SK-N-SH treated with all-trans-retinoic acid at 6 μM for 48 hours (cell line): ENCODE measurements around the gene ZXDC.

ENCODE experiments used
- ATAC-seq: fragments of 200-7000 bp; cut with Tn5 transposase; 3 replicates; pipeline ENCODE4 v1.9.1; 2020; ENCODE audit warnings: mild to moderate bottlenecking, moderate library complexity
- ARNTL ChIP-seq: fragments of 450-650 bp; formaldehyde crosslinking; IDR thresholded peaks from 2 replicates; pipeline ENCODE4 v1.5.0; 2020; ENCODE audit warnings: low read depth, mild to moderate bottlenecking, moderate library complexity, borderline replicate concordance
- CREB5 ChIP-seq: fragments of 250-450 bp; sonication (Bioruptor Pico); IDR thresholded peaks from 2 replicates; pipeline ENCODE4 v1.5.1; 2020; ENCODE audit warnings: low read depth, mild to moderate bottlenecking, moderate library complexity
- ESRRG ChIP-seq: fragments of 250-450 bp; sonication (Bioruptor Pico); IDR thresholded peaks from 2 replicates; pipeline ENCODE4 v1.6.1; 2021; ENCODE audit warnings: mild to moderate bottlenecking
- OSR1 ChIP-seq: fragments of 250-450 bp; sonication (Bioruptor Pico); IDR thresholded peaks from 2 replicates; pipeline ENCODE4 v1.8.0; 2022; ENCODE audit warnings: moderate library complexity, mild to moderate bottlenecking, inconsistent platforms
- PPARA ChIP-seq: fragments of 250-450 bp; sonication (Bioruptor Pico); IDR thresholded peaks from 2 replicates; pipeline ENCODE4 v1.5.0; 2020; ENCODE audit warnings: mild to moderate bottlenecking, borderline replicate concordance
- SNAI2 ChIP-seq: fragments of 250-450 bp; sonication (Bioruptor Pico); IDR thresholded peaks from 2 replicates; pipeline ENCODE4 v1.5.0; 2020; ENCODE audit warnings: mild to moderate bottlenecking, moderate library complexity
- TOX ChIP-seq: fragments of 250-450 bp; sonication (Bioruptor Pico); IDR thresholded peaks from 2 replicates; pipeline ENCODE4 v1.8.0; 2021; ENCODE audit warnings: mild to moderate bottlenecking, moderate library complexity, borderline replicate concordance
- ZC3H10 ChIP-seq: fragments of 250-450 bp; sonication (Bioruptor Pico); IDR thresholded peaks from 2 replicates; pipeline ENCODE4 v1.5.1; 2021; ENCODE audit warnings: mild to moderate bottlenecking, moderate library complexity
- ZFP30 ChIP-seq: fragments of 450-650 bp; formaldehyde crosslinking; IDR thresholded peaks from 2 replicates; pipeline ENCODE4 v1.5.0; 2022; ENCODE audit warnings: mild to moderate bottlenecking, moderate library complexity
- ZNF565 ChIP-seq: fragments of 450-650 bp; formaldehyde crosslinking; conservative IDR thresholded peaks from 2 replicates; pipeline ENCODE4 v1.5.0; 2020; ENCODE audit warnings: low read depth, mild to moderate bottlenecking, moderate library complexity
- ZNF70 ChIP-seq: fragments of 450-650 bp; formaldehyde crosslinking; IDR thresholded peaks from 2 replicates; pipeline ENCODE4 v1.5.0; 2020; ENCODE audit warnings: mild to moderate bottlenecking, moderate library complexity
- ZNF8 ChIP-seq: fragments of 450-650 bp; formaldehyde crosslinking; IDR thresholded peaks from 2 replicates; pipeline ENCODE4 v1.5.0; 2020; ENCODE audit warnings: mild to moderate bottlenecking, moderate library complexity
- TF ChIP-seq, protein P1 (sequence below): fragments of 250-450 bp; sonication (Bioruptor Pico); IDR thresholded peaks from 2 replicates; pipeline ENCODE4 v1.8.0; 2020; ENCODE audit warnings: mild to moderate bottlenecking, moderate library complexity, borderline replicate concordance
- TF ChIP-seq, protein P2 (sequence below): fragments of 250-450 bp; sonication (Bioruptor Pico); IDR thresholded peaks from 2 replicates; pipeline ENCODE4 v1.5.0; 2020; ENCODE audit warnings: mild to moderate bottlenecking, moderate library complexity
- TF ChIP-seq, protein P3 (sequence below): fragments of 250-450 bp; sonication (Bioruptor Pico); IDR thresholded peaks from 2 replicates; pipeline ENCODE4 v1.5.1; 2021; ENCODE audit warnings: mild to moderate bottlenecking, moderate library complexity

ZXDC gene

GRCh38 chr3:126434264-126434590, 41.5 kb downstream of the ZXDC start:
- ATAC-seq, result no peak
- TF ChIP-seq ARNTL (CRISPR knock-in tag), result no peak
- no peak for TF ChIP-seq ZNF565
- TF ChIP-seq ZFP30, result no peak
- no peak for TF ChIP-seq ZC3H10 (CRISPR knock-in tag)
- TF ChIP-seq CREB5 (CRISPR knock-in tag), result no peak

DNA sequence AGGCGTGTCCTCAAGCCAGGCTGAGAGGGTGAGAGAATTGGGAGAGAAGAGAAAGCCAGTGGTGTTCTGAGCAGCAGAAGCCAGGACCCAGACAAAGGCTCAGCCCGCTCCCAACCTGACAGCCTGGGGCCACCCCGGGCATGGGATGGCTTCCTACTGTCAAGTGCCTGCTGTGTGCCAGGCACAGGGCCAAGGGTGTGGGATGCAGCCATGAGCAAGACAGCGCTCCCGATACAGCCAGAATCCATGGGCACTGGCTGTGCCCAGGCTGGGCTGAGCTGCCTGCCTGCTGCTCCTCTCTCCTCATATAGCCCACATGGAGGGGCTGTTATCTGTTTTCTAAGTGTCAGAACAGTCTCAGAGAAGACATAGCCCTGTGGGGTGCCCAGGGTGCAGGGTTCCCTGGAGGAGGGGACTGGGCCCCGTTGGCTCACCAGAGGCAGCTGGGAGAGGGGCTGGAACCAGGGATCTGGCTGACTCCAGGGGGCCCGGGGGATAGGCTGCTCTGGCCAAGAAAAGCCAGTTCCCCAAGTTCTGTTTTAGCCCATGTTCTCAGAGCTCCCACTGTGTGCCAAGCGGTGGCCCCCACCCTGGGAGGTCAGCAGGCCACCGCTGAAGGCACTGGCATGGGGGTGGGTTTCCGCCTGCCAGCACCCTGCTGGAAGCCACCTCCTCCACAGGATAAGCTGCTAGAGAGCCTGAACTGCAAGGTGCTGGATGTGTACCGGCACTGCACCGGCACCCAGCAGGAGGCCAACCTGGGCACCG, 42.0 kb downstream of the ZXDC start:
- ATAC-seq, result no peak; the same call in 2 of the 3 replicates
- TF ChIP-seq ZNF70 (CRISPR knock-in tag), result no peak
- no peak for TF ChIP-seq ESRRG (CRISPR knock-in tag)
- TF ChIP-seq PPARA, result no peak
- TF ChIP-seq OSR1 (CRISPR knock-in tag), result no peak
- no peak for TF ChIP-seq ZFP30
- TF ChIP-seq ARNTL (CRISPR knock-in tag), result no peak
- TF ChIP-seq ZC3H10 (CRISPR knock-in tag), result no peak
- no peak for TF ChIP-seq TOX (CRISPR knock-in tag)
- no peak for TF ChIP-seq SNAI2 (CRISPR knock-in tag)
- TF ChIP-seq ZNF8, result no peak
- TF ChIP-seq, protein P1, sequence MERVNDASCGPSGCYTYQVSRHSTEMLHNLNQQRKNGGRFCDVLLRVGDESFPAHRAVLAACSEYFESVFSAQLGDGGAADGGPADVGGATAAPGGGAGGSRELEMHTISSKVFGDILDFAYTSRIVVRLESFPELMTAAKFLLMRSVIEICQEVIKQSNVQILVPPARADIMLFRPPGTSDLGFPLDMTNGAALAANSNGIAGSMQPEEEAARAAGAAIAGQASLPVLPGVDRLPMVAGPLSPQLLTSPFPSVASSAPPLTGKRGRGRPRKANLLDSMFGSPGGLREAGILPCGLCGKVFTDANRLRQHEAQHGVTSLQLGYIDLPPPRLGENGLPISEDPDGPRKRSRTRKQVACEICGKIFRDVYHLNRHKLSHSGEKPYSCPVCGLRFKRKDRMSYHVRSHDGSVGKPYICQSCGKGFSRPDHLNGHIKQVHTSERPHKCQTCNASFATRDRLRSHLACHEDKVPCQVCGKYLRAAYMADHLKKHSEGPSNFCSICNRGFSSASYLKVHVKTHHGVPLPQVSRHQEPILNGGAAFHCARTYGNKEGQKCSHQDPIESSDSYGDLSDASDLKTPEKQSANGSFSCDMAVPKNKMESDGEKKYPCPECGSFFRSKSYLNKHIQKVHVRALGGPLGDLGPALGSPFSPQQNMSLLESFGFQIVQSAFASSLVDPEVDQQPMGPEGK (CRISPR knock-in tag), result no peak
- TF ChIP-seq, protein P2, sequence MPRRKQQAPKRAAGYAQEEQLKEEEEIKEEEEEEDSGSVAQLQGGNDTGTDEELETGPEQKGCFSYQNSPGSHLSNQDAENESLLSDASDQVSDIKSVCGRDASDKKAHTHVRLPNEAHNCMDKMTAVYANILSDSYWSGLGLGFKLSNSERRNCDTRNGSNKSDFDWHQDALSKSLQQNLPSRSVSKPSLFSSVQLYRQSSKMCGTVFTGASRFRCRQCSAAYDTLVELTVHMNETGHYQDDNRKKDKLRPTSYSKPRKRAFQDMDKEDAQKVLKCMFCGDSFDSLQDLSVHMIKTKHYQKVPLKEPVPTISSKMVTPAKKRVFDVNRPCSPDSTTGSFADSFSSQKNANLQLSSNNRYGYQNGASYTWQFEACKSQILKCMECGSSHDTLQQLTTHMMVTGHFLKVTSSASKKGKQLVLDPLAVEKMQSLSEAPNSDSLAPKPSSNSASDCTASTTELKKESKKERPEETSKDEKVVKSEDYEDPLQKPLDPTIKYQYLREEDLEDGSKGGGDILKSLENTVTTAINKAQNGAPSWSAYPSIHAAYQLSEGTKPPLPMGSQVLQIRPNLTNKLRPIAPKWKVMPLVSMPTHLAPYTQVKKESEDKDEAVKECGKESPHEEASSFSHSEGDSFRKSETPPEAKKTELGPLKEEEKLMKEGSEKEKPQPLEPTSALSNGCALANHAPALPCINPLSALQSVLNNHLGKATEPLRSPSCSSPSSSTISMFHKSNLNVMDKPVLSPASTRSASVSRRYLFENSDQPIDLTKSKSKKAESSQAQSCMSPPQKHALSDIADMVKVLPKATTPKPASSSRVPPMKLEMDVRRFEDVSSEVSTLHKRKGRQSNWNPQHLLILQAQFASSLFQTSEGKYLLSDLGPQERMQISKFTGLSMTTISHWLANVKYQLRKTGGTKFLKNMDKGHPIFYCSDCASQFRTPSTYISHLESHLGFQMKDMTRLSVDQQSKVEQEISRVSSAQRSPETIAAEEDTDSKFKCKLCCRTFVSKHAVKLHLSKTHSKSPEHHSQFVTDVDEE (CRISPR knock-in tag), result no peak

DNA sequence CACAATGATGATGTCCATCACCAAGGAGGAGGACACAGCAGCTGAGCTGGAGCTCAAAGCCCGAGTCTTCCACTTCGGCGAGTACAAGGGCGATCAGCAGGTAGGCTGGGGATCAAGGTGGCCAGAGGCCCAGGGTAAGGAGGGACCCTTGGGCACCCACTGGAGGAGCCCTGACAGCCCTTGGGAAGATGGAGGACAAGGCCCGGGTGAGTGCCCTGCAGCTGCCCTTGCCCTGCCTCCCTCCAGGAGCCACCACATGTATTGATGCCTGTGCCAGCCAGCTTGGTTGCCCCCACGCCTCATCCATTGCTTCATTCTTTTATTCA, 42.6 kb downstream of the ZXDC start:
- no peak for ATAC-seq
- no peak for TF ChIP-seq ARNTL (CRISPR knock-in tag)
- TF ChIP-seq, protein P1 (CRISPR knock-in tag), result no peak
- TF ChIP-seq, protein P2 (CRISPR knock-in tag), result no peak
- TF ChIP-seq, protein P3, sequence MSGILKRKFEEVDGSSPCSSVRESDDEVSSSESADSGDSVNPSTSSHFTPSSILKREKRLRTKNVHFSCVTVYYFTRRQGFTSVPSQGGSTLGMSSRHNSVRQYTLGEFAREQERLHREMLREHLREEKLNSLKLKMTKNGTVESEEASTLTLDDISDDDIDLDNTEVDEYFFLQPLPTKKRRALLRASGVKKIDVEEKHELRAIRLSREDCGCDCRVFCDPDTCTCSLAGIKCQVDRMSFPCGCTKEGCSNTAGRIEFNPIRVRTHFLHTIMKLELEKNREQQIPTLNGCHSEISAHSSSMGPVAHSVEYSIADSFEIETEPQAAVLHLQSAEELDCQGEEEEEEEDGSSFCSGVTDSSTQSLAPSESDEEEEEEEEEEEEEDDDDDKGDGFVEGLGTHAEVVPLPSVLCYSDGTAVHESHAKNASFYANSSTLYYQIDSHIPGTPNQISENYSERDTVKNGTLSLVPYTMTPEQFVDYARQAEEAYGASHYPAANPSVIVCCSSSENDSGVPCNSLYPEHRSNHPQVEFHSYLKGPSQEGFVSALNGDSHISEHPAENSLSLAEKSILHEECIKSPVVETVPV (CRISPR knock-in tag), result no peak
- TF ChIP-seq ZNF8, result no peak
- TF ChIP-seq ZC3H10 (CRISPR knock-in tag), result no peak
